CD4-positive, alpha-beta T cell (primary cell): ENCODE data around the gene TMEM121. TPM values are rescaled to one million over a fixed set of nuclear protein-coding genes. Genes with fewer than 3 reads are reported as not detected.

ENCODE experiments used
- ATAC-seq: fragments of 200-7000 bp; cut with Tn5 transposase; one replicate; pipeline ENCODE4 v1.10.0; 2022; ENCODE audit warnings: mild to moderate bottlenecking; ENCODE audit not compliant: poor library complexity
- CTCF ChIA-PET: fragments of 350-600 bp; sonication (Branson Sonifier 250); formaldehyde crosslinking; loops from one replicate; lab custom pipeline; 2021; ENCODE audit warnings: antibody characterized with exemption, inconsistent platforms; lab: Charles Lee
- POLR2A ChIA-PET: fragments of 350-600 bp; sonication (Branson Sonifier 250); formaldehyde crosslinking; loops from one replicate; lab custom pipeline; 2021; ENCODE audit warnings: antibody characterized with exemption, inconsistent platforms; lab: Charles Lee
- DNase-seq, 14 experiments: peaks; one replicate each; pipeline ENCODE4 v3.0.0-alpha.2; 2013 to 2020; ENCODE audit warnings: mixed read lengths in 2 of 14
- H3K27ac ChIP-seq, 2 donors: one replicate each; pipeline versions ENCODE4 v1.5.1 to v1.7.0; 2013; ENCODE audit warnings: low read length in 2 of 2, low read depth in 1 of 2, mild to moderate bottlenecking in 1 of 2
- H3K27me3 ChIP-seq, 2 experiments: 1 replicate in 1 of 2; 2 replicates in 1 of 2; pipeline versions ENCODE4 v1.6.1 to v1.7.0; 2013; ENCODE audit warnings: low read length in 2 of 2, control low read depth in 1 of 2, mild to moderate bottlenecking in 1 of 2, moderate library complexity in 1 of 2; ENCODE audit not compliant: insufficient read depth in 2 of 2, control insufficient read depth in 1 of 2
- H3K36me3 ChIP-seq: one replicate; pipeline ENCODE4 v1.6.1; 2013; ENCODE audit warnings: low read length, control low read depth; ENCODE audit not compliant: insufficient read depth
- H3K4me1 ChIP-seq: one replicate; pipeline ENCODE4 v1.6.1; 2013; ENCODE audit warnings: low read length, control low read depth; ENCODE audit not compliant: insufficient read depth
- H3K4me3 ChIP-seq: one replicate; pipeline ENCODE4 v1.5.1; 2013; ENCODE audit warnings: mild to moderate bottlenecking, low read length, moderate library complexity
- H3K9me3 ChIP-seq, 2 experiments: 1 replicate in 1 of 2; 2 replicates in 1 of 2; pipeline versions ENCODE4 v1.6.1 to v1.7.0; 2013; ENCODE audit warnings: low read length in 2 of 2, mild to moderate bottlenecking in 2 of 2, control low read depth in 1 of 2, moderate library complexity in 1 of 2; ENCODE audit not compliant: control insufficient read depth in 1 of 2, insufficient read depth in 1 of 2
- H3K27ac Mint-ChIP-seq: one replicate; pipeline ENCODE4 v1.8.0; 2020; ENCODE audit warnings: mixed read lengths
- H3K27me3 Mint-ChIP-seq: one replicate; pipeline ENCODE4 v1.8.0; 2021; ENCODE audit warnings: mixed read lengths
- H3K36me3 Mint-ChIP-seq: one replicate; pipeline ENCODE4 v1.8.0; 2021; ENCODE audit warnings: low read depth, mixed read lengths
- H3K4me1 Mint-ChIP-seq: one replicate; pipeline ENCODE4 v1.8.0; 2021; ENCODE audit warnings: low read depth, mixed read lengths
- H3K4me3 Mint-ChIP-seq: one replicate; pipeline ENCODE4 v1.8.0; 2020; ENCODE audit warnings: mild to moderate bottlenecking, mixed read lengths
- H3K9me3 Mint-ChIP-seq: one replicate; pipeline ENCODE4 v1.8.0; 2020; ENCODE audit warnings: mixed read lengths
- intact Hi-C, 2 experiments: fragments of 100-400 bp; cut with DNase I in 1 of 2; cut with micrococcal nuclease in 1 of 2; formaldehyde crosslinking; loops; one replicate each; pipeline versions ENCODE4 v1.15.1 to v1.9.0; 2023 to 2025; cut with DNase I, micrococcal nuclease
- total RNA-seq, 174 experiments: library from RNA in 2 of 174; stranded (reverse) in 2 of 174; gene quantifications; one replicate each; pipeline ENCODE4 v1.2.3 and lab custom pipeline; 2021 to 2026
- TF ChIP-seq, protein P1 (sequence below): fragments of 200-600 bp; IDR thresholded peaks from one replicate; pipeline ENCODE4 v1.8.0; 2022; ENCODE audit warnings: antibody characterized with exemption, mild to moderate bottlenecking

Gene TMEM121
- total RNA-seq, 2 experiments from 2014 or later: 1.6 to 1.7 TPM

GRCh38 chr14:105503296-105503640 lies 23.1 kb upstream of the TMEM121 start:
- ChIA-PET POLR2A (no interaction called here), CTCF (no interaction called here)
- H3K4me3 ChIP-seq: no peak overlapping the region
- peaks cover 9% of the 10 kb centered on the region for H3K36me3 ChIP-seq
- peaks cover 8% of the 10 kb centered on the region for H3K27me3 Mint-ChIP-seq
- no peaks in the 10 kb centered on the region for H3K9me3 ChIP-seq
- no peak overlapping the region for H3K27ac ChIP-seq
- peak overlapping the region; percentile 33 for H3K27ac Mint-ChIP-seq
- no peaks in the 10 kb centered on the region for H3K4me1 ChIP-seq
- TF ChIP-seq, protein P1, sequence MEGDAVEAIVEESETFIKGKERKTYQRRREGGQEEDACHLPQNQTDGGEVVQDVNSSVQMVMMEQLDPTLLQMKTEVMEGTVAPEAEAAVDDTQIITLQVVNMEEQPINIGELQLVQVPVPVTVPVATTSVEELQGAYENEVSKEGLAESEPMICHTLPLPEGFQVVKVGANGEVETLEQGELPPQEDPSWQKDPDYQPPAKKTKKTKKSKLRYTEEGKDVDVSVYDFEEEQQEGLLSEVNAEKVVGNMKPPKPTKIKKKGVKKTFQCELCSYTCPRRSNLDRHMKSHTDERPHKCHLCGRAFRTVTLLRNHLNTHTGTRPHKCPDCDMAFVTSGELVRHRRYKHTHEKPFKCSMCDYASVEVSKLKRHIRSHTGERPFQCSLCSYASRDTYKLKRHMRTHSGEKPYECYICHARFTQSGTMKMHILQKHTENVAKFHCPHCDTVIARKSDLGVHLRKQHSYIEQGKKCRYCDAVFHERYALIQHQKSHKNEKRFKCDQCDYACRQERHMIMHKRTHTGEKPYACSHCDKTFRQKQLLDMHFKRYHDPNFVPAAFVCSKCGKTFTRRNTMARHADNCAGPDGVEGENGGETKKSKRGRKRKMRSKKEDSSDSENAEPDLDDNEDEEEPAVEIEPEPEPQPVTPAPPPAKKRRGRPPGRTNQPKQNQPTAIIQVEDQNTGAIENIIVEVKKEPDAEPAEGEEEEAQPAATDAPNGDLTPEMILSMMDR: no peak
- H3K27me3 ChIP-seq: peaks cover 0 to 3% of the 10 kb centered on the region in 2 experiments
- H3K4me1 Mint-ChIP-seq: no peaks in the 10 kb centered on the region
- DNase-seq (peak in 1 of 14 experiments; percentile 43), ATAC-seq (no peak)
- H3K36me3 Mint-ChIP-seq: no peaks in the 10 kb centered on the region
- no peaks in the 10 kb centered on the region for H3K9me3 Mint-ChIP-seq
- H3K4me3 Mint-ChIP-seq: peak overlapping the region; percentile 15
- intact Hi-C loops: no loop called here

DNA sequence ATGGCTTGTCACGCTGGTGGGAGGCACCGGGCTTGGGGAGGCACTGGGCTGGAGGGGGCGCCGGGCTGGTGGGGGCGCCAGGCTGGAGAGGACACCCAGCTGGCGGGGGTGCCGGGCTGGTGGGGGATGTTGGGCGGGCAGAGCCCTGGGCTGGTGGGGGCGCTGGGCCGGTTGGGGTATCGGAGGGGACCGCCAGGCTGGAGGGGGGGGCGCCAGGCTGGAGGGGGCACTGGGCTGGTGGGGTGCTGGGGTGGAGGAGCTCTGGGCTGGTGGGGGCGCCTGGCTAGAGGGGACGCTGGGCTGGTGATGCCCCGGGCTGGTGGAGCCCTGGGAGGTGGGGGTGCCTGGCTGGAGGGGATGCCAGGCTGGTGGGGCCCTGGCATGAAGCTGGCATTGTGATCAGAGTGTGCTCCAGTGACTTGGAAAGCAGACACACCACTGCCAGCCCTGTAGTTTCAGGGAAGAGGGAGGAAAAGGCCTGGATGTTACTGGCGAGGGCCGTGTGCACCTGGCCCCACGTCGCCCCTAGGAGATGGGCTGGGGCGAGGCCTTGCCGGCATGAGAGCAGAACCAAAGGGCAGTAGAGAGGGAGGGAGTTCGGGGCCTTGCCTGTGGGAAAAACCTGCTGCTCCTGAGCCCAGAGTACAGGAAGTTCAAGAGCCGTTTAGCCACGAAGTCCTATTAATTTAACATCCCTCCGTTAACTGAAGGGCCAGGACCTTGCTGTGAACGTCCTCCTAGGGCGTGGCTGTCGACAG lies 22.3 kb upstream of the TMEM121 start:
- H3K27me3 Mint-ChIP-seq: peaks cover 14% of the 10 kb centered on the region
- Histone ChIP-seq H3K4me1 (no peaks in the 10 kb centered on the region), H3K9me3 (no peaks in the 10 kb centered on the region), H3K36me3 (peaks cover 2% of the 10 kb centered on the region), H3K27ac (no peak overlapping the region), H3K27me3 (peaks cover 6 to 10% of the 10 kb centered on the region in 2 experiments), H3K4me3 (no peak overlapping the region)
- H3K27ac Mint-ChIP-seq: peak overlapping the region; percentile 33
- intact Hi-C loops: no loop called here
- no peak for ATAC-seq
- no peaks in the 10 kb centered on the region for H3K9me3 Mint-ChIP-seq
- POLR2A ChIA-PET: no interaction called here
- CTCF ChIA-PET: interaction anchor here (1.0 kb wide), 1 partner anchor 14 kb away, joined by 3 read pairs; no protein-coding TSS in a partner anchor
- no peaks in the 10 kb centered on the region for H3K4me1 Mint-ChIP-seq
- TF ChIP-seq, protein P1: no peak
- no peak overlapping the region for H3K4me3 Mint-ChIP-seq
- no peaks in the 10 kb centered on the region for H3K36me3 Mint-ChIP-seq
- peak in 2 of 14 experiments; percentile 16 to 48 for DNase-seq

DNA sequence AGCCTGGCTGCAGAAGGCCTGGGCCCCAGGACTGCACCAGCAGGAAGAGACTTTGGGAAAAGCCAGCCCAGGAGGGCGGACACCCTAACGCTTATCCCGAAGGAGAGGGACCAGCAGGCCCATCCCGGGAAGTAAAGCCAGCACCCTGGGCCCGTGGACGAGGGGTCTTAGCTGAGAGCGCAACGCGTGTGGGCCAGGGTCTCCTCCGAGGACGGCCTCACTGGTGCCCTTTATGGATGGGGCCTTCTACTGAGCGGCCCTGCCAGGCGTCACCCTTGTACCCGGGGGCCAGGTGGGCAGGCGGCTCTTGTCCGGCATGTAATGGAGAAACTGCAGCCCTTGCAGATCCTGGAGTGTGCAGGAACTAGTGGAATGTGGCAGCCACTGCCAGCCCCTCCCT lies 21.3 kb upstream of the TMEM121 start:
- Mint-ChIP-seq H3K9me3 (no peaks in the 10 kb centered on the region), H3K27me3 (peaks cover 14% of the 10 kb centered on the region), H3K4me1 (no peaks in the 10 kb centered on the region), H3K27ac (no peak overlapping the region), H3K4me3 (no peak overlapping the region), H3K36me3 (no peaks in the 10 kb centered on the region)
- H3K4me3 ChIP-seq: no peak overlapping the region
- POLR2A ChIA-PET: interaction anchor here (1.5 kb wide), 1 partner anchor 13 kb away, joined by 3 read pairs; no protein-coding TSS in a partner anchor
- DNase-seq (peak in 1 of 14 experiments; percentile 38), ATAC-seq (no peak)
- H3K27ac ChIP-seq: no peak overlapping the region
- H3K9me3 ChIP-seq: no peaks in the 10 kb centered on the region
- TF ChIP-seq, protein P1: no peak
- H3K36me3 ChIP-seq: no peaks in the 10 kb centered on the region
- intact Hi-C loops: no loop called here
- CTCF ChIA-PET: interaction anchor here (1.0 kb wide), 1 partner anchor 15 kb away, joined by 3 read pairs; no protein-coding TSS in a partner anchor
- H3K4me1 ChIP-seq: no peaks in the 10 kb centered on the region
- H3K27me3 ChIP-seq: peaks cover 6 to 10% of the 10 kb centered on the region in 2 experiments
